AML-193 (cell line): ENCODE measurements around the gene PRKCH.

Source experiments
- DNase-seq, 2 experiments: peaks; one replicate each; lab custom pipeline; 2025; lab: John Stamatoyannopoulos, UW

PRKCH gene

DNA sequence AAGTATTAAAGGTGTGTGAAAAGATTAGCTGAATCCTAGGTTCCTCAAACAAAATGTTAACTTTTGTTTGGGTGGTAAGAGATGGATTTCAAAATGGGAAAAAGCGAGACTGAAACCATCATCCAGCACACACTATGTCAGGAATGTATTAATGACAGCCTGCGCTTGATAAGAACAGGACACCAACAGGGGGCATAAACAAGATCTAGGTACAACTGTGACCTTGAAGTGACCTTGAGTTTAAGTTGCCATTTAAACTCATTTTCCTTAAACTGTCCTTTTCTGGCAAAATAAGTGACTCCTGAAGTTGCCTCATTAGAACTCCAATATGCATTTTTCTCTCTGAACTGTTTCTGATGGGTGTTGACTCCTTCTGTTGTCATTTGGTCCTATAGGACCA, 17.1 kb downstream of the PRKCH start:
- DNase-seq, result no peak

GRCh38 chr14:61341275-61342206, 20.2 kb downstream of the PRKCH start:
- no peak for DNase-seq

DNA sequence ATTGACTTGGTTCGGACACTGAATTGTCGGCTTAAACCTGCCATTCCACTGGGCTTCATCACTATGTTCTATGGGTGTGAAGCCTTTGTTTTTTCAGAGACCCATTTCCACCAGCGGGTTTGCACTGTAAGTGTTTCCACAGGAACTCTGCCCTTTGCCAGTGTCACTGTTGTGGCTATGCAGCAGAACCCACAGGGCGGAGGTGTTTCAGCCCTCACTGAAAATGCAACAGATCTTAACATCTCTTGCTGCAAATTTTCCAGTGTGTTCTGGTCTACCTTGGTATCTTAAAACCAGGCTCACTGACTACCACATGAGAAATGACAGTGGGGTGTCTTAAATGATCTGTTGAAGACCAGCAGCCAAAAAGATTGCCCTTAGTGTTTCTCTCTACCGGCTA, 21.1 kb downstream of the PRKCH start:
- no peak for DNase-seq

GRCh38 chr14:61342932-61343331, 21.6 kb downstream of the PRKCH start:
- no peak for DNase-seq

DNA sequence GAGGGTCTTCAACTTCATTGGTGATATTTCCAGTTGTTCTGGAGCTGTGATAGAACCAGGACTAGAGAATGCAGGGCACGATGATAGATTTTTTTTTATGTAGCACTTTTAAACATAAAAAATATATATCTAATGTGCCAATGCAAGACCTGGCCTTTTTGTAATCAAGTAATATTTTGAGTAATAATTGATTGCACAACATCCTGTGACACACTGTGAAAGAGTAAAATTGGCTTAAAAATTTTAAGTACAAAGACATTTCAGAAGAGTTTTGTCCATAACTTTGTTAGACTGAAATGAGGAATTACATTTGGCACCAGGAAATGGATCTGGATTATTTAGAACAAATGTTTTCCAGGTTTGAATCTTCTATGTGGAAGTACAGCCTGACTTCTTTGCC, 22.1 kb downstream of the PRKCH start:
- DNase-seq, result peak; percentile 41 to 53

DNA sequence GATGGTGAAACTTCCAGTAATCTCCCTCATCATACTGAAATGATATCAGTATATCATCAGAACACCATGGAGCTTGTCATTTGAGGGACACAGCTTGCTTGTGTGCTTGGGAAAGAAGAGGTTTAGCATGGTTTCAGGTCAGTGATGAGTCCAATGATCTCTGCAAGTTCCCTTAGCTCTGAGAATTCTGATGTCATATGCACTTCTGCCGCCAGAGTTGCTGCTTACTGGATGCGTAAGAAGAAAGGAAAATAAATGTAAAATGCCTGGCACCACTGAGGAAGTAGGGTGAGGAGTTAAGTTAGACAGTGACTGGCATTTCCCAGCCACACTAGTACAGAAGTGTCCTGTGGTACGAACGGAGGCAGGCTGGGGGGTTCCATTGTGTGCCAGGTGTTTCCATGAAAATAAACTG, 22.6 kb downstream of the PRKCH start:
- DNase-seq, result no peak

DNA sequence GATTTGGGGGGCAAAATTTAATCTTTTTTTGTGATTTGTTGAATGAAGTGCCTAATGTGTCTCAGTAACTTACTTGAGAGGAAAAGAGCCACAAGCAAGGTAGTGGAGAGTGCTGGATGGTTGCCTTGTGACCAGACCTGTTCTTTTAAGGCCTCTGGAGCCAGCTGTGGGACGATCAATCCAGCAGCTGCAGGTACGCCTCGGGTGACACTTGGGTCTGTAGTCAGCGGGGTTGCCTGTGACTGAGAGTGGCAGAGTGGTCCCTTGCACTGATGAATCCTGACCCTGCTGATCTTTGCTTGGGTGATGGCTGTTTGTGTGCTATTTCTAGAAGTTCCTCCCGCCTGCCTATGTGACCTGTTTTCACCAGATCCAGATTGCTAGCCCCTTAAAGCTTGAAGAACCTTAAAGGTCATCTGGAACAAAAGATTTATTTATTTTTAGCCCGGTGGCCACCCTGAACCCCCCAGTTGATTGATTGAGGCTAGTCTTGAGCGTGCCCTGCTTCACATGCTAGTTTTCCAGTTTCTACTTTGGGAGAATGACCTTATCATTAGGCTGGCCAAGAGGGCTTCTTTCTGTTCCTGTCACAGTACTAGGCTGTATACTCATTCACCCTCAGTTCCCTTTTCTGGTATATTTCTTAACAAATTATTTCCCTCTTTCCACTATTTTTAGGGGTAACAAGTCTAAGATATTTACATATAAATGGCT, 23.2 kb downstream of the PRKCH start:
- no peak for DNase-seq

DNA sequence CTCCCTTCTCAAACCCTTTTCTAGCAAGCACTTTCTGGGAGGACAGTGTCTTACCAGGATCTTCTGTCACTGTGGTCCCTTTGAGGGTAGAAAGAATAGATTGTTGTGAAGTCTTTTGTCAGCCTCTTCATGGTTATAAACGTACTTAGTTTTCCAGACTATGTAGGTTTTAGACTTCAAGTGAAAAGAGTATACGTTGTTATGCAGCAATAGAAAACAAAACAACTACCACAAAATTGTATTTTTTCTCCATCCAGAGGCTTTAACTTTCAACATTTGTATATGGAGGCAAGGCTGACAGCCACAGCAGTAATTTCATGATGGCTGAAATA, 23.7 kb downstream of the PRKCH start:
- no peak for DNase-seq

GRCh38 chr14:61346221-61346620, 24.8 kb downstream of the PRKCH start:
- DNase-seq, result no peak

- no peak for DNase-seq
Observed at GRCh38 chr14:61346793-61347192, 25.4 kb downstream of the PRKCH start.

DNA sequence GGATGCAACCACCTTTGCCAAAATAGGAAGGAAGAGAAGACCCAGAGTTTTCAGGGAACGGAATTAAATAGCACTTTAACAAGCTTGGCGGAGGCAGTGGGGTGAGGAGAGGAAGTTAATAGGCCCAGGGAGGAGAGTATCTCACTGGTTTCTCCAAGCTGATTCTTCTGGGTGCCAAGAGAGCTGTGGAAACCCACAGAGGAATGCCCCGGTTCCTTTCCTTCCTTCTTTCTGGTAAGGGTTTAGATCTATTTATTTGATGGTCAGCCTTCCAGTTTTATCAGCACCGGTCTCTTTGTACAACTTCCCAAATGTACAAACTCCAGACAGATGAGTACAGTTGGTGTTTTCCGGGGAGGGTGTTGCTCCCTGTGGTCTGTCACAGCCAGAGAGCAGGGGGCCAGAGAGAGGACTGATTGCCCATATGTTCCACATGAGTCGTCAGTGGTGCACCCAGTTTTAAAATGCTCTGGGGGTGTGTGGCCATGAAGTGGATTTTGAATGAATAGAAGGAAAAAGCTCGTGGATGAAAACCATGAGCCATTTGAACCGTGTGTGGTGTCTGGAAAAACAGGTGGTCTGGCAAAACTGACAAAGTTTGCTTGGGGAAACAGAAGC, 26.6 kb downstream of the PRKCH start:
- DNase-seq, result peak; percentile 8 to 20

DNA sequence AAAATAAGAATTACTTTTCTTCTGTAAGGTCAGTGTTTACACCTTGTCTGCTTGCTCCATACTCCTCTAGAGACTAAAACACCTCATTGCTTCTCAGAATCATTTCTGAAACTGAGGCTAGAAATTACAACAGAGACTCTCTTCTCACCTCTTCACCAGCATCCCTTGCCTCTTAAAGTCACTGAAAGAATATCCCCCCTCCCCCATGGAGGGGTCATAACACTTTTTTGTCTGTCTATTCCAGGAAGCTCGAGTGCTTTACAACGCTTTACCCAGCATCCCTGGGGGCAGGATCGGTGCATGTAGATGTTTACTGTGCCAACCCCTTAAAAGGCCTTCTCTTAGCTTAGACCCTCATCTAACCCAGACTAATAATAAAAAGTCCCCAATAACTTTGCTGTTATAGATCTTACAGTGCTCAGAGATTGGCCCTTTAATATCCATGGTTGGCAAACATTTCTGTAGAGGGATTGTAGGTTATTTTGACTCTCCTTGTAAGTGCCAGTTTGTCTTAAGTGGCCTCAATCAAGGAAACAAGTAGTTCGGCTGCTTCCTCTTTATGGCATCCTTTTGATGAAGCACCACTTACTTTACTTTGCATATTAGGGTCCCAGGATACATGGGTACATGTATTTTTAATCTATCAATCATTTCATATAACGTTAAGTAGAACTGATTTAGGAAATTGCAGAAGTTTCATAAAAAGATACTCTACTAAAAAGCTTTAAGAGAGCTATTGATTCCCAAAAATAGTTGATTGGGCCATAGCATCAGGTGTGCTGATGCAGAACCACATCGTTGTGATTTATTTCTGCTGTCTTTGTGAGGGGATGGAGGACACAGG, 29.3 kb downstream of the PRKCH start:
- no peak for DNase-seq

- DNase-seq, result no peak
Observed at GRCh38 chr14:61351477-61351876, 30.1 kb downstream of the PRKCH start.

DNA sequence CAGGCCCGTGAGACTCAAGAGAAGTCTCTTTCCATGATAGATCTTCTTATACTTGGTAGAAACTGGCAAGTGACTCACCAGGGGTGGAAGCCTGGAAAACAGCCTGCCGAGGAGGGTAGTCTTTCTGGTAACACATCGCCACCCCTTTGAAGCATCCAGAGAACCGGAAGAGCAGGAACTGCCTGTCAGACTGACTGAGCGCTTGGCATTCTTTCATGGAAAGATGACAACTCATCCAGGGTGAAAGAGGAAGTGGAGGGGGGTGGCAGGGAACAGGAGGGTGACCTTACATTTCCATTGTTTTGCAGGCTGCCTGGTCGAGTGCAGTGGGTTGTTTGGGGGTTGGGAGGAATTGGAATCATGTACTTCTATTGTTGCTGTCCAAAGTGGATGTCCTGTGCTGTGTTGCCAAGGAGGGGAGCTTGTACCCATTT, 34.5 kb downstream of the PRKCH start:
- no peak for DNase-seq

GRCh38 chr14:61357123-61357522, 35.7 kb downstream of the PRKCH start:
- DNase-seq, result no peak

- DNase-seq, result no peak
Observed at GRCh38 chr14:61358554-61359226, 37.3 kb downstream of the PRKCH start.

- no peak for DNase-seq
Observed at GRCh38 chr14:61360796-61361525, 39.6 kb downstream of the PRKCH start.

GRCh38 chr14:61362072-61362750, 40.8 kb downstream of the PRKCH start:
- DNase-seq, result no peak

- no peak for DNase-seq
Observed at GRCh38 chr14:61364243-61364642, 42.9 kb downstream of the PRKCH start.

DNA sequence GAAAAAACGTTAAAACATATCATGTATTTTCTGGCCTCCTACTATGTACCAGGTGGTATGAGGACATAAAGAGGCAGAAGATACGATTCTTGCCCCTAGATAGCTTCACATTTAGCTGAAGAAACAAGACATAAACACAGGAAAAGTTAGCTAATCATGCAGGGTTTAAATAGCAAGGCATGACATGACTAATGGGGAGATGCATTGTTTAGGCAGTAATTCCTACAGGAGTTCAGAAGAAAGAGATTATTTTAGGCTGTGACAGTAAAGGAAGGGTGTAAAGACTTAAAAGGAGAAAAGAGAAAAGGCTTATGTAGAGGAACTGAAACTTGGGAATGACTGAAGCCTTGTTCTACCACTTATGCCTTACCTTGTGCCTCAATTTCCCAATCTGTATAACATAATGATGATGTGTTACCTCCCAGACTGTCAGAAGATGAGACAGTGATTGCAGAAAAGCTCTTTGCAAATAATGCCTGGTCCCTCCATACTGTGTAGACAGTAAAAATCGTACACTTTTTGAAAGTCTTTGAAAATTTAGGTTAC, 44.4 kb downstream of the PRKCH start:
- DNase-seq, result no peak
